Activated CD4-positive, alpha-beta T cell treated with anti-CD3 and anti-CD28 coated beads for 36 hours (primary cell): Measurements from ENCODE around the gene PWP2. TPM values are rescaled to one million over a fixed set of nuclear protein-coding genes. Genes with fewer than 3 reads are reported as not detected.

Experiments
- ATAC-seq: fragments of 200-7000 bp; cut with Tn5 transposase; one replicate; pipeline ENCODE4 v1.10.0; 2021; ENCODE audit warnings: mild to moderate bottlenecking, moderate library complexity
- CTCF ChIA-PET: fragments of 350-600 bp; sonication (Branson Sonifier 250); formaldehyde crosslinking; loops from one replicate; lab custom pipeline; 2021; ENCODE audit warnings: antibody characterized with exemption; lab: Charles Lee
- POLR2A ChIA-PET: fragments of 350-600 bp; sonication (Branson Sonifier 250); formaldehyde crosslinking; loops from one replicate; lab custom pipeline; 2021; ENCODE audit warnings: antibody characterized with exemption, inconsistent platforms; lab: Charles Lee
- DNase-seq: peaks from one replicate; pipeline ENCODE4 v3.0.0-alpha.2; 2020
- H3K27ac Mint-ChIP-seq: one replicate; pipeline ENCODE4 v1.8.0; 2021; ENCODE audit warnings: mixed read lengths
- H3K27me3 Mint-ChIP-seq: one replicate; pipeline ENCODE4 v1.8.0; 2021; ENCODE audit warnings: mixed read lengths
- H3K36me3 Mint-ChIP-seq: one replicate; pipeline ENCODE4 v1.8.0; 2021; ENCODE audit warnings: low read depth, mixed read lengths
- H3K4me1 Mint-ChIP-seq: one replicate; pipeline ENCODE4 v1.8.0; 2021; ENCODE audit warnings: mixed read lengths
- H3K4me3 Mint-ChIP-seq: one replicate; pipeline ENCODE4 v1.8.0; 2021; ENCODE audit warnings: mild to moderate bottlenecking, moderate library complexity, mixed read lengths
- H3K9me3 Mint-ChIP-seq: one replicate; pipeline ENCODE4 v1.8.0; 2021; ENCODE audit warnings: low read depth, mixed read lengths
- intact Hi-C, 2 experiments: fragments of 100-400 bp; cut with DNase I in 1 of 2; cut with micrococcal nuclease in 1 of 2; formaldehyde crosslinking; loops; one replicate each; pipeline versions ENCODE4 v1.14.2 to v1.15.1; 2022 to 2024; cut with DNase I, micrococcal nuclease
- total RNA-seq, 2 experiments: library from RNA; stranded (reverse); gene quantifications; one replicate each; pipeline ENCODE4 v1.2.3, GENCODE V29; 2021

The PWP2 gene
- total RNA-seq, 2 experiments from 2014 or later: 28.9 to 54.1 TPM

DNA sequence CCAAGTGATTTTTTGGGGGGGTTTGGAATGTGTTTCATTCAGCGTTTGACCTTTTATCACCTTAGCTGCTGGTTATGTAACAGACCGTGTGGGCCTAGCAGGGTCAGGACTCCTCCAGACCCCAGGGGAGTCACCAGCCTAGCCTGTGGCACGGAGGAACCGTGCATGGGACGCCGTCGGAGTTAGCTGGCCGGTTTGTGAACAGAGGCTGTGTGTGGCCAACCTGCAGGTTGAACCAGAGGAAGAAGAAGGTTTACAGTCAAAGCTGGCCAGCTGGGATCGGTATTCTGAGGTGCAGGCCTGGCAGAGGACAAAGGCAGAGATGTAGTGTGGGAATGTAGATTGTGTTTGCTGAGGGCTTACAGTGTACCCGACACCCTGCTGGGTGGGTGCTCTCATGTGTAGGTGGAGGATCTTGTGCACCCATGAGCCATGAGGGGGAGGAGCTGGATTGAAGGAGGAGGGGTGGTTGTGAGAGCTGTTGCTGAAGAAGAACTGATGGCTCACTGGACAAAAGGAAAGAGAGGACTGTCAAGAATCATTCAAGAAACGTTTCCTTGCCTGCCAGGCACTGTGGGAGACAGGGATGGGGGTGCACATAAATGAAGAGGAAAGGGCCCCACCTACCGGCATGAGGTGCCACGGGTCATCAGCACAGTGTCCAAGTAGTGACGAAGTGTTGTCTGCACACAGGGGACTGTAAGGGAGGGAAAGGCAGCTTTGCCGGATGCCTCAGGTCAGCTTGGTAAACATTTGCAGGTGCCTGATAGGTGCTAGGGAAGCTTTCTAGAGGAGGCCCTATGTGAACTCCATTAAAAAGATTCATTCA lies 40.0 kb upstream of the PWP2 start:
- ATAC-seq (no peak), DNase-seq (no peak)
- ChIA-PET POLR2A (no interaction called here), CTCF (interaction anchor here (0.6 to 0.8 kb wide), 4 partner anchors 9 to 364 kb away, joined by 3 to 7 read pairs (median 3); no protein-coding TSS in a partner anchor)
- Mint-ChIP-seq H3K4me1 (peaks cover 42% of the 10 kb centered on the region), H3K4me3 (no peak overlapping the region), H3K27me3 (no peaks in the 10 kb centered on the region), H3K36me3 (peaks cover 52% of the 10 kb centered on the region), H3K27ac (peak overlapping the region; percentile 76), H3K9me3 (no peaks in the 10 kb centered on the region)
- intact Hi-C loops: loop anchor here in 1 of 2 experiments (2.0 kb wide), 1 partner anchor 16 kb away; no protein-coding TSS in a partner anchor

DNA sequence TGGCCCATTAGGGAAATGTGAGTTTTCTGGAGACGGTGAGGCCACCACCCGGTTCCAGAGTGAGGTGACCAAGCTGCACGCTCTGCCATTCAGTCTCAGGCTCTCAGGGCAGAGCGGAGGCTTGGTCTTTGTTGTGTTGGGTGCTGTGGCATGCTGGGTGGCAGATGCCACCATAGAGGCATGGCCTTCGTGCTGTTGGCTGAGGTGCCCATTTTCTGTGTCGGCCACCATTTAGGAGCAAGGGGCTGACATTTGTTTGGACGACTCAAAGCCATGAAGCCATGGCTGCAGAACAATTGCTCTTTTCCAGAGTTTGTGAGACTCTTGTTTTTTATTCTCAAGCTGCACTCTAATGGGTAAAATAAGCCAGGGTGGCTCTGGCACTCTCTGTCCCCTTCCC lies 36.8 kb upstream of the PWP2 start:
- POLR2A ChIA-PET: no interaction called here
- CTCF ChIA-PET: no interaction called here
- DNase-seq: no peak

DNA sequence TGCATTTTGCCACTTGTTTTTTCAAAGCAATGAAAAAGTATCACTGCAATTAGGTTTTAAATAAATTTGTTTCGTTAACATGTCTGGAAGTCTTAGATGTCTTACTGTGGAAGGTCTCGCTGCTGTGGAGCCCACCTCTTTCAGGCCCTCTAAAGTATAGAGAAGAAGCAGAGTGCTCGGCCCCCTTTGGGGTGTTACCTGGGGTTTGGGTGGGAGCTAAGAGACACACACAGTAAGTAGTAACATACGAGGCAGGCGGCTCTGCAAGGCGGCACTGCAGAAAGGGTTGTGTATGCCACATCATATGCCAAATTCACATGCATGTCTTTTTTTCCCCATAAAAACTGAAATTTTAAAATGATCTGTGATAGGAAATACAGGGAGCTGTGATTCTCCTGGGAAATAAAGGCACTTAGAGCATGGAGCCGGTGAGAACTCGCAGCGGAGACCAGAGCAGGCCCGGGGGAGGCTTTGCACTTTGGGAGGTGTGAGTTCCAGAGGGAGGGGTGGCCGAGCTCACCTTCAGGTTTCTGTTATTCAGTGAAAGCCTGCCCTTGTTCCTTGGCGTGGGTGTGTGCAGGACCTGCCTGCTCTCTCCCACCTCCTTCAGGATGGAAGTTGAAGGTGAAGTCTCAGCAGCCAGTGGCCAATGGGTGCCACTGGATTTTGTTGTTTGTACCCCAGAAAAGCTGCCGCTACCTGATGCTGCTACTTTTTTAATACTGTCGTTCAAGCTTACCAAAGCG lies 35.7 kb upstream of the PWP2 start:
- DNase-seq: no peak
- no peaks in the 10 kb centered on the region for H3K27me3 Mint-ChIP-seq
- no peak overlapping the region for H3K4me3 Mint-ChIP-seq
- CTCF ChIA-PET: no interaction called here
- H3K9me3 Mint-ChIP-seq: no peaks in the 10 kb centered on the region
- H3K36me3 Mint-ChIP-seq: peaks cover 45% of the 10 kb centered on the region
- no peak for ATAC-seq
- H3K4me1 Mint-ChIP-seq: peaks cover 19% of the 10 kb centered on the region
- POLR2A ChIA-PET: no interaction called here
- intact Hi-C loops: no loop called here
- no peak overlapping the region for H3K27ac Mint-ChIP-seq

More for the DNA sequence above, 36.8 kb upstream of the PWP2 start:
- H3K27me3 Mint-ChIP-seq: no peaks in the 10 kb centered on the region
- H3K4me1 Mint-ChIP-seq: peaks cover 26% of the 10 kb centered on the region
- peaks cover 49% of the 10 kb centered on the region for H3K36me3 Mint-ChIP-seq
- H3K27ac Mint-ChIP-seq: no peak overlapping the region
- no peak for ATAC-seq
- H3K9me3 Mint-ChIP-seq: no peaks in the 10 kb centered on the region
- H3K4me3 Mint-ChIP-seq: no peak overlapping the region
- intact Hi-C loops: no loop called here

DNA sequence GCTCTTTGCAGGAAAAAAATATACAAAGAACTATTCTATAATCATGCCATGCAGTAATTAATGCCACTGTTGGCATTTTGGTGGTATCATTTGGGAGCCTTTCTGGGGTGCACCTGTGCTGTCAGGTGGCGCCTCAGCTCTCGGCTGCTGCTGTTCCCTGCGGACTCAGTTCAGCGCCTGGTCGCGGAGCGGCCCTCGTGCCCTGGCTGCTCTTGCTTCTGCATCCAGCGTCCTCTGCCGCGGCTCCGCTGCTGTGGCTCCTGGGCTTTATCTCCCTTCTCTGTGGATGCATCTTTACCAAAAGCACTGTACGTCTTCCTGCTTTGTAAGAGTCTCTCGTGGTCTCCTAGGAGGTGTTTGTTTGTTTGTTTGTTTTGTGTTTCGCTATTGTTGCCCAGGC lies 35.1 kb upstream of the PWP2 start:
- POLR2A ChIA-PET: no interaction called here
- DNase-seq: no peak
- Mint-ChIP-seq H3K4me3 (no peak overlapping the region), H3K27ac (no peak overlapping the region), H3K4me1 (peaks cover 19% of the 10 kb centered on the region), H3K9me3 (no peaks in the 10 kb centered on the region), H3K36me3 (peaks cover 45% of the 10 kb centered on the region), H3K27me3 (no peaks in the 10 kb centered on the region)
- CTCF ChIA-PET: interaction anchor here (0.7 kb wide), 1 partner anchor 180 kb away, joined by 3 read pairs; no protein-coding TSS in a partner anchor
- intact Hi-C loops: no loop called here
- no peak for ATAC-seq

DNA sequence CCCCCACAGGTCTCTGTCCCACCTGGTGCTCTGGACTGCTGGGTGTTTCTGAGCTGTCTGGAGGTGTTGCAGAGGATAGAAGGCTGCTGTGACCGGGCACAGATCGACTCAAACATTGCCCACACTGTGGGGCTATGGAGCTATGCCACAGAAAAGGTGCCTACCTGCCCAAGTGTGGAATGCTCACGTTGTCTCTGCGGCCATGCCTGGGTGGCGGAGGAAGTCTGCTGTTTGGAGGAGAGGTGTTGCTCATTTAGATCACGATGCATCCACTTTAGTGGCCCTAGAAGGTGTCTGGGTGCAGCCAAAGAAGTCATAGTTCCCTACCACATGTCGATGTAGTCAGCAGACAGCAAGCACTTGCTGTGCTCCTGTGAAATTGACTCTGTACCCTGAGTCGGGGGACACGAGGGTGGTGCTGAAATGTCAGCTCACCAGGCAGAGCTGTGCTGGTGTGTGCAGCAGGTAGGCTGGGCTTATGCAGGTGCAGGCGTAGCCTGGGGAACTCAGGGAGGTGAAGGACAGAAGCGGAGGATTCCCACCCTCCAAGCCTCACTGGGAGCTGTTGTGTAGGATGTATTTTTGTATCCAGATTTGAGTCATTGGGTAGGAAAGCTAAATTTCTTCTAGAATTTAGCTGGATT lies 32.8 kb upstream of the PWP2 start:
- H3K4me1 Mint-ChIP-seq: peaks cover 27% of the 10 kb centered on the region
- DNase-seq (no peak), ATAC-seq (no peak)
- H3K4me3 Mint-ChIP-seq: no peak overlapping the region
- intact Hi-C loops: no loop called here
- ChIA-PET CTCF (interaction anchor here (0.6 to 1.9 kb wide), 3 partner anchors 9 to 266 kb away, joined by 3 to 5 read pairs (median 3); no protein-coding TSS in a partner anchor), POLR2A (interaction anchor here (0.6 kb wide), 1 partner anchor 9 kb away, joined by 3 read pairs; no protein-coding TSS in a partner anchor)
- no peaks in the 10 kb centered on the region for H3K27me3 Mint-ChIP-seq
- no peaks in the 10 kb centered on the region for H3K9me3 Mint-ChIP-seq
- peaks cover 39% of the 10 kb centered on the region for H3K36me3 Mint-ChIP-seq
- peak overlapping the region; percentile 16 for H3K27ac Mint-ChIP-seq

DNA sequence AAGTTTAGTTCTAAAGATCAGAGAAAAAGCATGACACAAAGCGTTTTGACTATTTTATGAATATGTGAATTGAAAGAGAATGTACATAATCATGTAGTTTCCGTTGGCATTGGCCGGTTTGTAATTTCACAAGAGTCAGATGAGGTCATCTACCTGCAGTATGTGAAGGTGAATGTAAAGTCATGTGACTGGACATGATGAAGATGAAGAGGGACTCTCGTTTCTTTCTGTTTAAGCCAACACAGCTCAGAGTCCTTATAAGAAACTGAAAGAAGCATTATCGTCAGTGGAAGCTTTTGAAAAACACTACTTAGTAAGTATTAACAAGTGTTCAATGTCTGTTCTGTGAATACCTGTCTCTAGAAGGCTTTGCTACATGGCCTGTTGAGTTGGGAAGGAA lies 30.9 kb upstream of the PWP2 start:
- peak overlapping the region; percentile 63 for H3K27ac Mint-ChIP-seq
- ChIA-PET CTCF (interaction anchor here (0.9 to 1.9 kb wide), 3 partner anchors 8 to 12 kb away, joined by 3 to 5 read pairs (median 3); no protein-coding TSS in a partner anchor), POLR2A (interaction anchor here (1.0 kb wide), 1 partner anchor 9 kb away, joined by 4 read pairs; no protein-coding TSS in a partner anchor)
- DNase-seq: no peak
- H3K9me3 Mint-ChIP-seq: no peaks in the 10 kb centered on the region
- peak; percentile 50 for ATAC-seq
- H3K36me3 Mint-ChIP-seq: peaks cover 44% of the 10 kb centered on the region
- H3K4me1 Mint-ChIP-seq: peaks cover 33% of the 10 kb centered on the region
- no peak overlapping the region for H3K4me3 Mint-ChIP-seq
- intact Hi-C loops: no loop called here
- H3K27me3 Mint-ChIP-seq: no peaks in the 10 kb centered on the region

DNA sequence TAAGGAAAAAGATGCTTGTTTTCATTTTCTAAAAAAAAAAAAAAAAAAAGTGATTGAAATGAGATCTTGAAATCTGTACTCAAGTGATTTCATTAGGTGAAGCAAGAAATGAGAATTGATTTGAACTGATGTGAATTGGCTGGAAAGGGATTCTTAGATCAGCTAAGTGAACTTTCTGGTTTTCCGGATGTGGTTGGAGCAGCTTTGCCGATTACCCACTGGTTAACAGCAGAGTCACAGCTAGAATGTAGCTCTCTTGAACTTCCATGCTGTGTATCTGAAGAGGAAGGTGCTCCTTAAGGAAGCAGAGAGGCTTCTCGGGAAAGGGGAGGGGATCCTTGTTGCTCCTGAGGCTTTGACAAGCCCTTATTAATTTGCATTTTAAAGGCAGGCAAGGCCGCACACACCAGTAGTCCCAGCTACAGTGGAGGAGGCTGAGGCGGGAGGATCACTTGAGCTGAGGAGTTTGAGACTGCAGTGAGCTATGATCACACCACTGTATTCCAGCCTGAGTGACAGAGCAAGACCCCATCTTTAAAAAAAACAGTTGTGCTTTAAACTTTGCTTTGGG lies 28.7 kb upstream of the PWP2 start:
- peak; percentile 22 for ATAC-seq
- POLR2A ChIA-PET: interaction anchor here (0.8 kb wide), 1 partner anchor 20 kb away, joined by 4 read pairs; no protein-coding TSS in a partner anchor

DNA sequence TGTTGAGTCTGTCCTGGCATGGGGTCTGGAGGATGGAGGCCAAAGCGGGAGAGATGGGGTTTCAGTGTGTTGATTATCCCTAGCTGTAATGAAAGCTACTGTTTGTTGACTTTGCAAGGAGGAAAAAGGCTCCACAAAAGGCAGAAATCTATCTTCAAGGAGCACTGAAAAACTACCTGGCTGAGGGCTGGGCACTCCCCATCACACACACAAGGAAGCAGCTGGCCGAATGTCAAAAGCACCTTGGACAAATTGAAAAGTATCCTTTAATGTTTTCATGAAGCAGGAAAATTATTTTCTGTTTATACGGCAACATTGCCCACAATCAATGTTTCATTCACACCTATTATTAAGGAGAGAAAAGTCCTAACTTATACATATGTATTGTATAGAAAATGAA lies 27.8 kb upstream of the PWP2 start:
- Mint-ChIP-seq H3K27ac (peak overlapping the region; percentile 38), H3K36me3 (peaks cover 59% of the 10 kb centered on the region), H3K4me1 (peaks cover 60% of the 10 kb centered on the region), H3K9me3 (no peaks in the 10 kb centered on the region), H3K27me3 (no peaks in the 10 kb centered on the region), H3K4me3 (no peak overlapping the region)
- DNase-seq: no peak
- intact Hi-C loops: no loop called here
- ATAC-seq: no peak
- ChIA-PET POLR2A (no interaction called here), CTCF (interaction anchor here (0.6 kb wide), 1 partner anchor 36 kb away, joined by 3 read pairs; no protein-coding TSS in a partner anchor)

More for the DNA sequence above, 28.7 kb upstream of the PWP2 start:
- Mint-ChIP-seq H3K4me1 (peaks cover 53% of the 10 kb centered on the region), H3K27ac (peak overlapping the region; percentile 64), H3K27me3 (no peaks in the 10 kb centered on the region), H3K9me3 (no peaks in the 10 kb centered on the region), H3K36me3 (peaks cover 60% of the 10 kb centered on the region), H3K4me3 (no peak overlapping the region)
- CTCF ChIA-PET: interaction anchor here (0.6 to 0.7 kb wide), 3 partner anchors 13 to 103 kb away, joined by 3 to 5 read pairs (median 4); no protein-coding TSS in a partner anchor
- intact Hi-C loops: no loop called here
- no peak for DNase-seq

DNA sequence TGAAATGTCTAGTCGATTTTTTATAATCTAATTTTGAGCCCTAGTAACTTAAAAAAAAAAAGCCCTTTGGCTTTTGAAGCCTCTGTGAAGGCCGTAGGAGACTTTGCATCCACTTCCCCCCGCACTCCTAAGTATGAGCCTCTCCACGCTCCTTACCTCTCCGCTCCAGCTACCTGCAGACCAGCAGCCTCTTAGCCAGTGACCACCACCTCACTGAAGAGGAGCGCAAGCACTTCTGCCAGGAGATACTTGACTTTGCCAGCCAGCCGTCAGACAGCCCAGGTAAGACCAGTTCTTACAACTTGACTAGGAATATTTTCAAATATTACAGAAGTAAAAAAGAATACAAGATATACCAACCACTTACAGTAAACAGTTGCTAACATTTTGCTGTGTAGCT lies 27.4 kb upstream of the PWP2 start:
- no peaks in the 10 kb centered on the region for H3K27me3 Mint-ChIP-seq
- intact Hi-C loops: loop anchor here in 1 of 2 experiments (10.0 kb wide), 1 partner anchor 265 kb away; no protein-coding TSS in a partner anchor
- peaks cover 64% of the 10 kb centered on the region for H3K4me1 Mint-ChIP-seq
- no peak overlapping the region for H3K4me3 Mint-ChIP-seq
- no peak for DNase-seq
- H3K9me3 Mint-ChIP-seq: no peaks in the 10 kb centered on the region
- CTCF ChIA-PET: no interaction called here
- peaks cover 63% of the 10 kb centered on the region for H3K36me3 Mint-ChIP-seq
- POLR2A ChIA-PET: no interaction called here
- peak overlapping the region; percentile 82 for H3K27ac Mint-ChIP-seq
- ATAC-seq: no peak

DNA sequence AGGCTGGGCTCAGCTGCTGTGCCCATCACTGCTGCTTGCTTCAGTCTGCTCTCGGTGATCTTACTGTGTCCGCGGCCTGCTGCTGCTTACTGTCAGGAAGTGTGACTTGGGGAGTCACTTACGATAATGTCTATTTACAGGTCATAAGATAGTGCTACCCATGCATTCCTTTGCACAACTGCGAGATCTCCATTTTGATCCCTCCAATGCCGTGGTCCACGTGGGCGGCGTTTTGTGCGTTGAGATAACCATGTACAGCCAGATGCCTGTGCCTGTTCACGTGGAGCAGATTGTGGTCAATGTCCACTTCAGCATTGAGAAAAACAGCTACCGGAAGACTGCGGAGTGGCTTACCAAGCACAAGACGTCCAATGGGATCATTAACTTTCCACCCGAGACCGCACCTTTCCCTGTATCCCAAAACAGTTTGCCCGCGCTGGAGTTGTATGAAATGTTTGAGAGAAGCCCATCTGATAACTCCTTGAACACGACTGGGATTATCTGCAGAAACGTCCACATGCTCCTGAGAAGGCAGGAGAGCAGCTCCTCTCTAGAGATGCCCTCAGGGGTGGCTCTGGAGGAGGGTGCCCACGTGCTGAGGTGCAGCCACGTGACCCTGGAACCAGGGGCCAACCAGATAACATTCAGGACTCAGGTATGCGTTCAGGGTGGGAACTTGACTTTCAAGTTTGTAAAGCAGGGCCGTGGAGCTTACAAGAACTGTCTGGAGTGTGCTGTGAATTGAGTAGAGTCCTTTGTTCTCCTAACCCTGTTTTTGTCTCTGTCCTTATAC lies 24.4 kb upstream of the PWP2 start:
- intact Hi-C loops: loop anchor here (1.0 to 10.0 kb wide), 5 partner anchors 16 to 268 kb away; partner anchors contain the start of gene TRAPPC10 (in 1 of the 2)
- DNase-seq: peak; percentile 41
- H3K4me3 Mint-ChIP-seq: peak overlapping the region; percentile 55
- peaks cover 70% of the 10 kb centered on the region for H3K36me3 Mint-ChIP-seq
- ChIA-PET POLR2A (interaction anchor here (0.6 to 1.5 kb wide), 5 partner anchors 20 to 188 kb away, joined by 3 to 7 read pairs (median 3); no protein-coding TSS in a partner anchor), CTCF (interaction anchor here (0.7 to 3.0 kb wide), 7 partner anchors 8 to 308 kb away, joined by 3 to 25 read pairs (median 3); no protein-coding TSS in a partner anchor)
- peaks cover 82% of the 10 kb centered on the region for H3K4me1 Mint-ChIP-seq
- H3K27me3 Mint-ChIP-seq: no peaks in the 10 kb centered on the region
- peak; percentile 7 for ATAC-seq
- H3K9me3 Mint-ChIP-seq: no peaks in the 10 kb centered on the region
- peak overlapping the region; percentile 98 for H3K27ac Mint-ChIP-seq
